Measurements from ENCODE around the gene ACSL3.

The ACSL3 gene

DNA sequence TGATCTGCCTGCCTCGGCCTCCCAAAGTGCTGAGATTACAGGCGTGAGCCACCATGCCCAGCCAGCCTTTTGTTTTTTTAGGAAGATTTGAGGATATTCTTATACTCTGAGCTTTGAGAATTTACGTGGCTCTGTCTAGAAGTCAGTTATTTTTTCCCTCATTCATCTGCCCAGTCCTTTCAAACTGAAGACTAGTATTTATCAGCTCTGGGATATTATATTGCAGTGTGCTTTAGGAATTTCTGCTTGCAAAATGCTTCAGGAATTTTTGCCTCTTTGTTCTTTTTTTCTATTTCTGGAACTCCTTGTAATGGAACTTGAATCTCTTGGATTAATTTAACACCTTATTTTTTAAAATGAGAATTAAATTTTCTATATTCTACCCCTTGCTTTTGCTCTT is 22.6 kb downstream of the ACSL3 start:
- no peak for DNase-seq

DNA sequence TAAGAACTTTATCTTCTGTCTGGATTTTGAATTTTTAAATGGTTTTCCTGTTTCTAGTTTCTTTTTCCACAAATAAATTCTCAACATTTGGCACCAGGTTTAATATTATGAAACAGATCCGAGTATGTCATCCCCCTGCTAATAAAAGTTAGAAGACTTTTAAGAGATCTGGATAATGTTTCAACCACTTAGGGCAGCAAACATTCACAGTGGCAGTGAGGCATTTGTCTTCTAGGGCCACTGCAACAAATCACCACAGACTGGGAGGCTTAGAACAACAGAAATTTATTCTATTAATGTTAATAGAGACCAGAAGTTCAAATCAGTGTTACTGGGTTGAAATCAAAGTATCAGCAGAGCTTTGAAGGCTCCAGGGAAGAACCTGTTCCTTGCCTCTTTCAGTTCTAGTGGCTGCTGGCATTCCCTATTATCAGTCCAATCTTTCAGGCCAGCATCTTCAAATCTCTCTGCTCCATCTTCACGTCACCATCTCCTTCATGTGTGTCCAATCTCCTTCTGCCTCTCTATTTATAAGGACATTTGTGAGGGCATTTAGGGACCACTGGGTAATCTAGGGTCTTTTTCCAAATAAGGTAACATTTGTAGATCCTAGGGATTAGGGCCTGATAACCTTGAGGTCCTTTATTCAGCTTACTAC is 23.4 kb downstream of the ACSL3 start:
- peak; percentile 69 for DNase-seq

DNA sequence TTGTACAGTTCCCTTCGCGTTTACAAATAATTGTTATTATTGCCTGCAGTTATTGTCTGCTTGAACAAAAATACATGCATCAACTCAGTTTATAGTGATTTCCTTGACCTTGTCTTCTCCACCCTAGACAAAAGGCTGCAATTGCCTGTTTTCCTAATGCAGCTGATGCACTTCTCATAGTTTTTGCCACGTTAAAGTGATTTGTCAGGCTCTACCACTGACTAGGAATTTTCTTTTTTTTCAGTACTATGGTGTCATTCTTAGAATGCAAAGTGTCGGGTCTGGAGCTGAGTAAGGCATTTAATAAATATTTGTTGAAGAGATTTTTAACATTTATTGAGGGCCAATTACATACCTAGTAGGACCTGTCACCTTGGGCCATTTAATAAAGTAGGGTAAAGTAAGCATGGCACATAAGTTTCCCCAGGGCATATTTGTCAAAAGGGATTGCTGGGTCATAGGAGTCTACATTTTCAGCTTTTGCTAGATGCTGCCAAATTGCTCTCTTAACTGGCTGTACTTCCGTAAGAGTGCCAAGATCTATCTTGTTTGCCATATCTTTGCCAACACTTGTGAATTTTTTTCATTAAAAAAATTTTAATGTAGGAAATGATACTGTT is 24.1 kb downstream of the ACSL3 start:
- DNase-seq = no peak

DNA sequence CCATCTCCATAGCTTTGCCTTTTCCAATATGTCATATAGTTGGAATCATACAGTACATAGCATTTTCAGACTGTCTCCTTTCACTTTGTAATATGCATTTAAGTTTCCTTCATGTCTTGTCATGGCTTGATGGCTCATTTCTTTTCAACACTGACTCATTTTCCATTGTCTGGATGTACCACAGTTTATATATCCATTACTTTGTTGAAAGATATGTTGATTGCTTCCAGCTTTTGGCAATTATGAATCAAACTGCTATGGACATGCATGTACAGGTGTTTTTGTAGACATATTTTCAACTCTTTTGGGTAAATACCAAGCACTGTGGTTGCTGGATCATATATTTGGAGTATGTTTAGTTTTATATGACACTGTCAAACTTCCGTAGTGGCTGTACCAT is 26.3 kb downstream of the ACSL3 start:
- DNase-seq = no peak

DNA sequence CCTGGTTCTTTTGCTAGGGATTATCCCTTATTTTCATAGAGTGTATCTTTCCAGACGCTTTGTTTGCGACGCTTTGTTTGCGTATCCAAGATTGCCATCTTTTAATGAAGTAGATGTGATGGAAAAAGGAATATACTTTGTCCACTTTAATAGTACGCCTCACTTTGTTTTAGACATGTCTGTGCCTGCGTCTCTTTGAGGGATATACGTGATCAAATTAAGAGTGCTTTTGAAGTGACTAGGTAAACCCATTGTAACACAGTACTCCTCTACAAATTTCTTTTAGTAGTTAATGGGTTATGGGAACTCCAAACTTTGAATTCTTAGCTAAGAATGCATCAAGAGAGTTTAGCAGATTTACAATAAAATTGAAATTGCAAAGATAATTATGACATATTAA is 27.9 kb downstream of the ACSL3 start:
- DNase-seq = no peak

DNA sequence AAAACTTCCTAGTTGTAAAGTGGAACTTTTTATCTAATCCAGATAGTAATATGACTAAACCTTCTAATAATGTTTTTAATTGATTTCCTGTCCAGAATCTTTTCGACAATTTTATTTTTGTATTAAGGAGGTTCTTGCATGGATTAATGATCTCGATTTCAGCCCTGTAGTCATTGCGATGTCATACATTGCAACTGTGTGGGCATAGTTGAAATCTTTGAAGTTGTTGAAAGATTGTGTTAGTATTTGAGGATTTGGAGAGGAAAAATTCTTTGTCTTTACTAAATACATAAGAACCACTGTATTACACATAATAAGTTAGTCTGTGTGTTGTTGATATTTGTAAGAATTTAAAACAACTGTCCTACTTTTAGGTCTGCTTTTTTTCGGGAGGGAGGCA is 31.1 kb downstream of the ACSL3 start:
- DNase-seq = no peak

DNA sequence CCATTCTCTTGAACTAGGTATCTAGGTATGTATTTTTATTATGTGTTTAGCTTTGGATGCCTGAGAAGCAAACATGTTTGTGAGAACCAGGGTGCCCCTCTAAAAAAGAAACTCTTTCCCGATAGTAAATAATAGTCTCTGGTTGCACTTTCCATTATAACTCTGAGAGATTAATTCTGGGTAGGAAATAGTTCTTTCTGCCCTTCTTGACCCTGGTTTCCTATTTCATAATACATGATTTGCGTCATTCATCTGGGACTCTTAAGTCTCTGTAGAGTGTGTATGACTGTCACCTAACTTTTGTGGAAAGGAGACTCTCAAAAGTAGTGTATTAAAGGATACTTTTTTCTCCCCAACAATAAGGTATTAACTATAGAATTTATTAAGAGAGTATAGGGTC is 31.5 kb downstream of the ACSL3 start:
- no peak for DNase-seq

DNA sequence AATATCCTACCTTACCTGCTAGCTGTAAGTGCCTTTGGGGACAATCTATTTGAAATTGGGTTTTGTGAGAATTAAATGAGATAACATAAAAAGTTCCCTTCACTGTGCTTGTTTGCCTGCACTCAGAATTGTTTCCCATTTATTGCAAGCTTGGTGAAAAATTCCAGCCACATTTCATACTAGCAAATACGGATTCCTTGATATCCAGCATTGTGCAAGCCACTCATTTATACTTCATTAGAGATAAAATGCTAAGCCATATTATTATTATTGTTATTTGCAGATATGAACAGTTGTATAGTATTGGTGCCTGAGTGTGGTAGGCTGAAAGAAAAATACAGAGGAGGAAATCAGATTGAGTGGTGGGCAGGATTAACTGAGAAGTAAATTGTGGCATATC is 31.9 kb downstream of the ACSL3 start:
- DNase-seq = no peak

DNA sequence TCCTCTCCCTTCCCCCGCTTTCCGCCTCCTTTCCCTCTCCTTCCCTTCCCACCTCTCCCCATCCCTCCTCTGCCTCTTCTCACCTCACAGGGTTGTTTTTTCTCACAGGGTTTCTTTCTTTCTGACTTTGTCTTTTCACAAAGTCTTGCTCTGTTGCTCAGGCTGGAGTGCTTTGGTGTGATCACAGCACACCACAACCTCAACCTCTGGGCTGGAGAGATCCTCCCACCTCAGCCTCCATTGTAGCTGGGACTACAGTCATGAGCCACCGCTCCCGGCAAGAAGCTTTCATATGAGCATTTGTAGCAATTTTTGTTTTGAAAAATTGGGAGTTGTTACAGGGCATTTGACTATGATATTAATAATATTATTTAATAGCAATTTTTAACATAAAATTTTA is 32.9 kb downstream of the ACSL3 start:
- DNase-seq = no peak

DNA sequence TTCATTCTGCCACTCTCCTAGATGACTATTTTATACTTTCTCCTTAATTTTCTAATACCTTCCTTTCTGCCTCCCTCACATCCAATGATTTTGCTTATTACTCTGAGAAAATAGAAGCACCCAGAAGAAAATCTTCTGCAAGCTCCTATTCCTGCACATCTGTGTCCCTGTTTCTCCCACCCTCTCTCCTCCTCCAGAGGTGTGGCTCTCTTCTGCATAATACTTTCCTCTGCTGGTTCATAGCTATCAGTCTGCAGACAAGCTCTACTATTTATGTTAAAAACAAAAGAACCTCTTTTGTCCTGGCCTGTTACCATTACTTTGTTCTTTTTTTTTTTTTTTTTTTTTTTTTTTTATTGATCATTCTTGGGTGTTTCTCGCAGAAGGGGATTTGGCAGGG is 34.3 kb downstream of the ACSL3 start:
- no peak for DNase-seq

DNA sequence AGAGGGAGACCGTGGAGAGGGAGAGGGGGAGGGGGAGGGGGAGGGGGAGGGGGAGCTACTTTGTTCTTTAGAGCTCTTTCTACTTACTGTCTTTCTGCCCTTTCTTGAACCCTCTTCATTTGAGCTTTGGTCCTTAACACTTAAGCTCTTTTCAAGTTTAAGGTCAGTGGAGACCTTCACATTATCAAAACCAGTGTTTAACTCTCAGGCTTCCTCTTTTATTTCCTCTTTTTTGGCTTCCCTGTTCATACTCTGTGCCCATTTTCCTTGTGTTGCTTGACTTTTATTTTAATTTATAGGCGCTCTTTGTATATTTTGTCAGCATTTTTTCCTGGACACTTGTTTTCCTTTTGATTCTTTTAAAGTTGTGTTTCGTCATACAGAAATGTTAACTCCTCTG is 37.1 kb downstream of the ACSL3 start:
- DNase-seq = no peak

DNA sequence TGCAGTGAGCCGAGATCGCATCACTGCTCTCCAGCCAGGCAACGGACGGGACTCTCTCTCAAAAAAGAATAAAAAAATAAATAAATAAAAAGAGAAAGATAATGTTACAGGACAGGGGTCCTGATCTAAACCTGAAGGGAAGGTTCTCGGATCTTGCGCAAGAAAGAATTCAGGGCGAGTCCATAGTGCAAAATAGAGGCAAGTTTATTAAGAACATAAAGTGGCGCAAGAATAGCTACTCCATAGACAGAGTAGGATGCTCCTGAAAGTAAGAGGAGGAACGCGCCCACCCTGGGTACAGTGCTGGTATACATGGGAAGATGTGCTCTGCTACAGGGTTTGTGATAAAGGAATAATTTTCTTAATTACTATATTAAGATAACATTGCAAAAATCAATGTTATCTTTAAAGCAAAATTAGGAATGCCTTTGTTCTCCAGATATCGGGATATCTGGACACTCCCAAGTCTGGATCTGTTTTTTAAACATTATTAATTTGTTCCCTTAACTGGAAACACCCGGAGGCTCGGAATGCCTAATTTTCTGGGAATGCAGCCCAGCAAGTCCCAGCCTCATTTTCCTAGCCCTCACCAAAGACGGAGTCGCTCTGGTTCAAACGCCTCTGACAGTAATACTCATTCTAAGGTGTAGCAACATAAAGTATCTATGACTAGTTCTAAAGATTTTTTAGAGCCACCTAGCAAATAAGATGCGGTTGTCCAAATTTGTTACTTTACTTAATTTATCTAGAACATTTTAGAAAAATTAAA is 38.8 kb downstream of the ACSL3 start:
- no peak for DNase-seq

DNA sequence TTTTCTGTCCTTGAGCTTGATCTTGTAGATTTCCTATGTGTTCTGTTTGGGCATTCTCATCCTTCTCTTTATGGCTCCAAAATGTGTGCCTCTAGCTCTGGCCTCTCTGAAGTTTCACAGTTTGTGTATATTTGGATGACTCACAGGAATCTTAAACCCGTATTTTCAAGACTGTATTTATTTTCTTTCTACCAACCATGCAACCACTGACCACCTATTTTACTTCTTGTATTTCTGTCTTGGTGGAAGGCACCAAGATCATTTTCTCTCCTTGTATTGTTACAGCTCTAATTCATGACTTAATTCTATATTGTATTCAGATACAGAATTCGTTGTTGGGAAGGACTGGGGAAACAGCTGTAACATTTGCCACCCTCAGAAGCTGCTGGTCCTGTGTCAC is 39.5 kb downstream of the ACSL3 start:
- DNase-seq = no peak

DNA sequence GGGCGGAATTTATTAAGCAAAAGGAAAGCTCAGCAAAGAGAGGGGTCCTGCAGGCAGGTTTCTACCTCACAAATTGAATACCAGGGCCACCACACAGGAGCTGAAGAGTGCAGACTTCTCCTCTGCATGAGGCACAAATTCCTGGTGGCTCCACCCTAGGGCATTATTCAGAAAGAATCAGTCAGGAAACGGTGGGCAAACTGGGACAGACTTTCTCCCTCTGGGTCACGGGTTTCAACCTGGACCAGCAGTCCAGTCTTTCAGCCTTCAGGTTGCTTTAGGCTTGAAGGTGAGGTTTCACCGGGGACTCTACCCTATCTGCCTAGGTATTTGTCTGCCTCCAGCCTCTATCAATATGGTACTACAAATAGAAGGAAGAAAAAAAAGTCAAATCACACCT is 41.8 kb downstream of the ACSL3 start:
- no peak for DNase-seq

DNA sequence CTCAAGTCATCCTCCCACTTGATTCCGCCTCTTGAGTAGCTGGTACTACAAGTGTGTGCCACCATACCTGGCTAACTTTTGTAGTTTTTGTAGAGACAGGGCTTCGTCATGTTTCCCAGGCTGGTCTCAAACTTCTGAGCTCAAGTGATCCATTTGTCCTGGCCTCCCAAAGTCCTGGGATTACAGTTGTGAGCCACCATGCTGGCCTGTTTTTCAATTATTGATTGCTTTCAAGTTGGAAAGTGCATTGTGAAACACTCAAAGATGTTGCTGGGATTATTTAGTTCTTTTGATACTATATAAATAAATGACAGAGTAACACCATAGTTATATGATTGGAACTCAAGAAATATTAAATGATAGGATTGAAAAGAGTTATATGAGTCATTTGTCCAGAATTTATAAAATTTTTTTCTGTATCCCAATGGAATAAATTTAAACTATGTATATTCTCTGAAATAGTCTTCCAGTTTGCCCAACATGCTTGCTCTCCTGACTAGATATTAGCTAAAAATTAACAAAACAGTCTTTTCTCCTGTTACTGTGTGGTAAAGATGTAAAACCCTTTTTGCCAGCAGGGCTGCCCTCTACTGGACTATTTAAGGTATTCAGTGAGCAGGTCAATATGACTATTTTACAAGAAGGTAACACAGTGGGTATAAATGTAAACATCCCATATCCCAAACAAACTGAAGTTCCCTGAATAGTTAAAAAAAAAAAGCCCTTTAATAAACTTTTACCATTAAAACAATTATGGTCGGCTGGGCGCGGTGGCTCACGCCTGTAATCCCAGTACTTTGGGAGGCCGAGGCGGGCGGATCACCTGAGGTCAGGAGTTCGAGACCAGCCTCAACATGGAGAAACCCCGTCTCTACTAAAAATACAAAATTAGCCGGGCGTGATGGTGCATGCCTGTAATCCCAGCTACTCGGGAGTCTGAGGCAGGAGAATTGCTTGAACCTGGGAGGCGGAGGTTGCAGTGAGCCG is 42.7 kb downstream of the ACSL3 start:
- peak; percentile 69 for DNase-seq

DNA sequence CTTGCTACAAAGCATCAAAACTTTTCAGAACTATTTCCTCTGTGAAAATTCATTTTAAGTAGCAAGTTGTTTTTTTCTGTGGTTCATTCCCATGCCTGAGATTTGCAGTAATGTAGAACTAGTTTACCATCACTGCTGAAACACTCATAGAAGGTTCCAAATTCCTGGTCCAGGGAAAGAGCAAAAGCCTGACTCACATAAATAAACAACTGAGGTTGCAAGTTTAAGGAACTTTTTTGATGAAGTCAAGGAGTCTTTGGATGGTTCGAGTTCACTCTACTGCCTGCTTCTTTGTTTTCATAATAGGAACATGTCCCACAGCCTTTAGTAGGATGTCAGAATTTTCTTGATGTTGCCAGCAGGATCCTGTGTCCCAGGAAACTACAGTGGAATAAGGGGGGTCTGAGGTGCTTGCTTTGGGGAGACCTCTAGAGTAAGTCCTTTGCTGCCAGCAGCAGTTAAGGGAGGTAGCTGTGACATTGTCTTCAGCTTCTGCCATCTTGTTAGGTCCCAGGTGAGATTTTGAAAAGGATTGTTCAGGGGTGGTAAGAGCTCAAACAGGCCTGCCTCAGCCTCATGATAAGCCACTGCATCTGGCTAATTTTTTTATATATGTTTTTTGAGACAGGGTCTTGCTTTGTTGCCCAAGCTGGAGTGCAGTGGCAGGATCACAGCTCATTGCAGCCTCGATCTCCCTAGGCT is 43.9 kb downstream of the ACSL3 start:
- no peak for DNase-seq

DNA sequence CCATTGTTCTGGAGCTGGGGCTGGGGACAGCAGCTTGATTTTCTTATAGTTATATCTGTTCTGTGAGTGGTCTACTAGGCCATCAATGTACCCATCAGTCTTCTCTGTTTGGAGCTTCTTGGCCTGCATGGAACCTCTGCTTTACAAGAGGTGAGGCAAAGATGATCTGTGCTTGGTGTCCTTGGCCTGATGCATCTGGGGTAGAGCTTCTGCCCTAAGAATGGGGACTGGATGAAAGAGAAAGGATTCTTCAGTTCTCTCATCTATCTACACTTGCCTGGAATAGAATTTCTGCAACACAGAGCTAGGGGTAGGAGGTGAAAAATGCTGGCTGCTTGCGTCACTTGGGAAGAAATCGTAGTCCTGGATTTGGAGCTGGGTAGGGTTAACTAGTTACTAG is 46.2 kb downstream of the ACSL3 start:
- DNase-seq = no peak

DNA sequence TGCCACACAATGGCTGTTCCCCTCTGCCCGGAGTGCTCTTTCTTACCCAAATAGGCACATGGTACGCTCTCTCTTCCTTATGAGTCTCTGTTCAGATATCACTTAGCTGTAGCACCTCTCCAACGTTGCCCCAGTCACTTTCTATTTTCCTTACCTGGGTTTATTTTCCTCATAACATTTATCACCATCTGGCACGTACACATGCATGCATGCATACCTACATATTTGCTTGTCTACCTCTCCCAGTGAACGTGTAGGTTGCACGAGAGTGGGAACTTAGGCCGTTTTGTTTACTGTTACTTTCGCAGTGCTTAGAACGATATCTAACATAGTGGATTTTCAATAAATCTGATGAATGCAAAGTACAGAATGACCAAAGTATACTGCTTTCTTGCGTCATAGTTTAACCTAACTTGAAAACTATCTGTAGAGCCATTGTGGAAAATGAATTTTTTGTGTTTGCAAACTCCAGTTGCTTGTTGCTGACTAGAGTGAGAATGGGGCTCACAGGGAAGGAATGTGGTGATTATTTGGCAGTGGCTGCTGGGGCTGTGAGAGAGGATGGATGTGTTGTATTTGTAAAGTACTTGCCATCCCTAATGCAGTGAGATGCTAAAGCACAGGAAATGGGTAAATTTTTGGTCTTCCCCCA is 47.1 kb downstream of the ACSL3 start:
- no peak for DNase-seq

DNA sequence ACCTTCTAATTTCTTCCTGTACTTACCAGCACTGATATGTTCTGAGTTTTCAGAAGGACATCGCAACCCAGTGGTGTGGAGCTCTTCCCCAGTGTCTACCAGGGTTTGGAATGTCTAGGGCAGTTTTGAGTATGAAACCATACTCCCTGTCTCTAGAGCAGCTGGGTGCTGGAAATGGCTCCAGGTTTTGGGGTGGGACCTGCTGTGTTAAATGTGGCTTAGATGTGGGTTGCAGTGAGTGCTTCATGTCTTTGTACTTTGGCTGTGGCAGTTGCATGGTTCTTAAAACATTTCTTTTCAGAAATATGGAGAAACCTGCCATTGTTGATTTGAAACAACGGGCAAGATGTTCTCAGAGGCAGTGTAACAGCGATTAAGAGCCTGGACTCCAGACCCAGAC is 48.5 kb downstream of the ACSL3 start:
- no peak for DNase-seq

DNA sequence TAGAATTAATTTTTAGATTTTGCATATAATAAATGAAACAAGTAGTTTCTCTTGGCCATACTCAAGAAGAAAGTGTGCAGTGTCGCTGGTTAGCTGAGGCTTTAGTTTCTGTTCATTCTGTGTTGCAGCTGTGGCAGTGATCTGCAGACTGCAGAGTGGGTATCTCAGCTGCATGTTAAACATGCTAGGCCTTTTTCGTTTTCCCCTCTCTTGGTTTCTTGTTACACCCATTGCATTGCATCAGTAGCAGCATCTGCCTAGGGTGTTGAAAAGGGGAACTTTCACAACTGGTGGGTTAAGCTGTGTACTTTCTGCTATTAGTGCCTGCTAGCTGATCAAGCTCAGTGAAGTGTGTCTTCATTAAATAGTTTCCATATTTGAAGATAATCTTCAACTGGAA is 51.3 kb downstream of the ACSL3 start:
- DNase-seq = no peak

DNA sequence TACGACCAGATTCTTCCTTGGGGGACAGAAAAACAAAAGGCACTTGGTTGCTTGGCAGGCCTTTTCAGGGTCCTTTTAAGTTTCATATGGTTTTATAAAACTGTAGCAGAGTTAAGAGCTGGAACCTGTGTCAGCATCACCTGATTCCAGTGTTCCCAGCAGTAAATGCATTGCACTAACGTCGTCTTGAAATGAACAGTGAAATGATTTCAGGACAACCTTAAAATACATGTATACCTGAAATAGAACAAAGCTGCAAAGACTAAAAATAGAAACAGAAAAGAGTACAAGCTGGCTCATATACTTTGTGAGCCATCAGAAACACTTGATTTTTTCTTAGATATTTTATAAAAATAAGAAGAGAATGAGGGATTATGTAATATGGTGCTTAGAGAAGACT is 51.9 kb downstream of the ACSL3 start:
- no peak for DNase-seq

All from NCI-H82 (cell line).